HG03196 (cell line): ENCODE results near the gene GALNT18.

Experiments used
- ATAC-seq: cut with Tn5 transposase; IDR thresholded peaks from one replicate; pipeline ENCODE4 v1.9.1; 2021; ENCODE audit not compliant: unreplicated experiment

The GALNT18 gene

DNA sequence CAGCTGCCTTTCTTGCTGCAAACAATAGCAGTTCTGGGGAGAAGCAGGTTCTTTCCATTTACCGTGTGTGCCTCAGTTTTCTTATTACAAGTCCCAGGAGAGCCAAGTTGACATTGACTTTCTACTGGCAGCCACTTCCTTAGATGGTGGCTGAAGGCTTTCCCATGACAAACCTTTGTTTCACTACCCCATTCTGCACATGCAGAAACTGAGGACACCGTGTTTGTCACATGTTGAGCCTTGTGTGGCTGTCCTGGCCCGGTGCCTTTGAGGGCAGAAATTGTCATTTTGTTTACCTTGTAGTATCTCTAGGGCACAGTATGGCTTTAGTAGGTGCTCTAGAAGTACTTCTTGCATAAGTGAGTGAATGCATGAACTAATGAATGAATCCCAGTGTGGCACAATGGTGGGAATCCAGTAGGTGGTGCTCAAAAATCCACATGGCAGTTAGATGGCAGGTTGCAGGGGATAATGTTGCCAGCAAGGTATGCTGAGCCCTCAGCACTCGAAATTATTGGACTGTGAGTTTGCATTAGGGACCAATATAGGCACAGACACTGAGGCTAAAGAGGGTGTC, 370.3 kb downstream of the GALNT18 start:
- no peak for ATAC-seq

DNA sequence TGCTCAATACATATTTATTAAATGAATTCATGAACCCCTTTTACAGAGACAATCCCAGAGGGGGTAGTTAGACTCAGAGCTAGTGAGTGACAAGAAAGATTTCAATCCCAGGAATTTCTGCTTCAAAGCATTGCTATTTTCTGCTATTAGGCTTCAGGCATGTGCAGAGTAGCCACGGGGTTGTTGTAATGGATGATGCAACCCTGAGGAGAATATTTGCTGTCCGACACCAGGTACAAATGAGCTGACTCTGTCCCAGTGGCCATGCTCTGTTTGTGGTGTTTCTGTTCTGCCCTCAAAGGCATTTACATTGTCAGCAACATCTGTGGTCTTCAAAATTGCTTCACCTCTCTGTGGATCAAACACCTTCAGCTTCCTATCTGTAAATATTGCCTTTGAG, 371.3 kb downstream of the GALNT18 start:
- ATAC-seq, result no peak

DNA sequence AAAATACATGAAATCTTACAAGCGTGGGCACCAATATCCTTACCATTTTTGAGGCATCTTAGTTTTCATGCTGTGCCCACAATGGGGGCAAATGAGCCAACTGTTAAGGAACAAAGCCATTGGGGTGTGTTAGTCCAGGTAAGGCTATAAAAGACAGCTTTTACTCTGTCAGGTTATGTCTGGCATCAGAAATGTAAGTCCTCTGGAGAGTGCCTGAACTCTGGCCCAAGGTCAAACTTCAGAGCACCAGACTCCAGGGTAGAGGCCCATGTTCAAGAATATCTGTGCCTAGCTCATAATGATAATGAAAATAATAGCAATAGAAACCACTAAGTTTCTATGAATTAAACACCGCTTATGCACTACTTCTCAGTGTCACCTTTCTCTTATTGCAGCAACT, 374.2 kb downstream of the GALNT18 start:
- no peak for ATAC-seq

GRCh38 chr11:11247086-11247485, 374.7 kb downstream of the GALNT18 start:
- no peak for ATAC-seq

DNA sequence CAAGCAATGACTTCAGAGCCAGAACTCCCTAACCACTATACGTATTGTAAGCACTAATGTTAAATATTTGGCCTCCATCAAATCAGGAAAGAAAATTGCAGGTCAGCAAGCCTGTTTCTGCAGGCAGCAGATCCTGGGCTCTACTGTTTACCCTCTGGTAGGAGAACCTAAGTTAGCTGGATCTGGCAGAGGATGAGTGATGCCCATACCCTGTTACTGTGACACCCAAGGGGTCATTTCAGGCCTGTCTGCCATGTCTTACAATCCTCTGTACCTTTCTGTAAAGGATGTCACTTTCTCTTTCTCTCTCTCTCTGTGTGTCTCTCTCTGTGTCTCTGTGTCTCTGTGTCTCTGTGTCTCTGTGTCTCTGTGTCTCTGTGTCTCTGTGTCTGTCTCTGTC, 375.6 kb downstream of the GALNT18 start:
- no peak for ATAC-seq

DNA sequence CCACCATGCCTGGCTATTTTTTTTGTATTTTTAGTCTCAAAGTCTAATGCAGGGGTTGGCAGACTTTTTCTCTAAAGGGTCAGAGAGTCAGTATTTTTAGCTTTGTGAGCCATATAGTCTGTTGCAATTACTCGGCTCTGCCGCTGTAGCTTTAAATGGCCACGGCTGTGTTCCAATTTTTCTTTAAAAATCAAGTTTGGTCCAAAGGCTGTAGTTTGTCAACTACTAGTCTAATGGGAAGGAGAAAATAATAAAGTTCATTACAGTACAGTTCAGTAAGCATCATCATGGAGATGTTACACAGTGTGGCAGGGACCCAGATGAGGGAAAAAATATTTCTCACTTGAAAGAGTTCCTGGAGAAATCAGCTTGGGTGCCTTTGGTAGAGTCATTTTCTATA, 376.4 kb downstream of the GALNT18 start:
- ATAC-seq, result no peak

GRCh38 chr11:11244470-11245080, 377.2 kb downstream of the GALNT18 start:
- no peak for ATAC-seq

DNA sequence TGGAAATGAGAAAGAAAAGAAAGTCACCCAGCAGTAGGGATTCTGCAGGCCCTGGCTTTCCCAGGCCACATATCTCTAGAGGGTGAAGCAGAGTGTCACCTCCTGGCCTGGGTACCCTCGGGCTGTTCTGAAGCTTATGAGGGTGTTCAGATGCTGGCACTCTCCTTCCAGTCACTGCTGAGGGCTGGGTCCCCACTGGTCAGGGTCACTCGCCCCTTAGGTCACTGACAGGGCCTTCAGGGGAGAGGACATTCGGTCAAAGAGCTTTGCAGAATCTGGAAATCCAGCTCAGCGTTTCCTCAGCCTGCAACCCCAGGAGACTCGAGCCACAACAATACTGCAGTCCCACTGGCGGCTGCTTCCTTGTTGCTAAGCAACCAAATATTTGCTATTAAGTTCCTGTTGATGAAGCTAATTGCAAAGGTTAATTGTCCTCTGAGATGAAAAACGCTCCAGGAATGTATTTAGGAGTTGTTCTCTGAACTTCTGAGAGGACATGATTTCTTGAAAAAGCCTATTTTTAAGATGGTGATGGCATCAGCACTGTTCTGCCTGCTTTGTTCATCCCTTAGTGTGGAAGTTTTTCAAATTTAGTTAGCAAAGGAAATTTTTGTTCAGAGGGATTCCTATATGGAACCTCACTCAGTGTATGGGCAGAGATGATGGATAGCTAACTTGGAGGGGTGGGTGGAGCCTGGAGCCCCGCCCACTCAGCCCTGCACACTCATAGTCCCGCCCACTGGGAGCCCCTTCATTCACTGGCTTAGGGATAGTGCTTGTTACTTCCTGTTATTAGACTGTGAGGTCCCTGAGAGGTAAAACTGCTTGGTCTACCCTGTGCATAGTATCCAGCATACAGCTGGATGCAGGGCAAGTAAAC, 378.0 kb downstream of the GALNT18 start:
- peak; percentile 46 for ATAC-seq

DNA sequence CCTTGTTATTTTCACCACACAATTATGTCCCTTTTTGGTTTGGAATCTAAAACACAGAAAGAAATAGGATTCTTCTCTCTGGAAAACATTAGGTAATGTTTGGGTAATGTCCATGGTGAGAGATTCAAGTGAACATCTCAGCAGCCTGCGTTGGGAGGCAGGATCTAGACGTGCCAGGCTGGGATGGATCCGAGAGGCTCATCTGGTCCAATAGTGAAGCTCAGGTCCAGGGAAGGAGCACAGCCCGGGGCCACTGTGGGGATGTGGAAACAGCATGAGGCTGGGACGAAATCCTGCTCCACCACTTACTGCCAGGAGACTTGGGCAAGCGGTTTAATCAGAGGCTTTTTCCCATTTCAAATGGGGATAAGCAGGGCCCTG, 378.6 kb downstream of the GALNT18 start:
- no peak for ATAC-seq

DNA sequence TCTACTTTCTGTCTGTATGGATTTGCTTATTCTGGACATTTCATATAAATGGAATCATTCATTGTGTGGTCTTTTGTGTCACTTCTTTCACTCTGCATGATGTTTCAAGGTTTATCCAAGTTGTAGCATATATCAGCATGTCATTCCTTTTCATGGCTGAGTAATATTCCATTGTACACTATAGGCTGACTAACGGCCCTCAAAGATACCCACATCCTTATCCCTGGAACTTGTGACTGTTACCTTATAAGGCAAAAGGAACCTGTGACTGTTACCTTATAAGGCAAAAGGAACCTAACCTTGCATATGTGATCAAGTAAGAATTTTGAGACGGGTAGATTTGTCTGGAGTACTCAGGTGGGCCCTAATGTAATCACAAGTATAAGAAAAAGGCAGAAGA, 380.5 kb downstream of the GALNT18 start:
- ATAC-seq, result no peak

DNA sequence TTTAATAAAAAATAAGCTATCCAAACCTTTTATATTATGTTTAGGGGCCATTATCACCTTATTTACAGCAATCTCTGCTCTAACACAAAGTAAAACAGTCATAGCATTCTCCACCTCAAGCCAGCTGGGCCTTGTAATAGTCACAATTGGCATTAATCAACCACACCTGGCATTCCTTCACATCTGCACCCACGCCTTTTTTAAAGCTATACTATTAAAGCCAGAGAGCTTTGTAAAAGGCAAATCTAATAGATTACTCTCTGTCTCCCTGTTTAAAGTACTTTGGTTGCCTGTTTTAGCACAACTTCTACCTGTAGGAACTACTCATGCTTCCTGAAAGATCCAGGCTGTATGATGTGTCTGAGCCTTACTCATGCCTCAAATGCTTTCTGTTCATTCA, 381.8 kb downstream of the GALNT18 start:
- no peak for ATAC-seq

- no peak for ATAC-seq
Measured at GRCh38 chr11:11237070-11237832, 384.6 kb downstream of the GALNT18 start.

- ATAC-seq, result no peak
Measured at GRCh38 chr11:11236498-11237059, 385.2 kb downstream of the GALNT18 start.

GRCh38 chr11:11231763-11232162, 390.0 kb downstream of the GALNT18 start:
- no peak for ATAC-seq

GRCh38 chr11:11230802-11231562, 390.8 kb downstream of the GALNT18 start:
- no peak for ATAC-seq

GRCh38 chr11:11230087-11230486, 391.7 kb downstream of the GALNT18 start:
- ATAC-seq, result no peak

DNA sequence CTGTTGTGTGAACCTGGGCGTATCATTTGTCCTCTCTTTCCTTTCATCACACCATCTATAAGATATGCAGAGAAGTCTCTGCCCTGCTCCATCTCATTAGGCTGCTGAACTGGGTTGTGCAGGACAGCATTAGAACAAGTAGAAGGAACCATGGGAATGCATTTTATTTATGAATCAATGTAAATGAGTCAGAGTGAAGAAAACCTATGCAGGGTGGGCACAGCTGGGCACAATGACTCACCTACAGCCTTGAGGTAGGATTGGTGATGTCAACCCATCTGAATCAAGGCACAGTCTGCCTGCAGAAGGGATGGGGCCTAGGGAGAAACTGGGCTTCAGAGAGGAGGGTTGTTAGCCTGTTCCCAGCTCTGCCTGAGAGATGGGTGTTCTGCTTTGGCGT, 392.2 kb downstream of the GALNT18 start:
- ATAC-seq, result no peak

- ATAC-seq, result no peak
Measured at GRCh38 chr11:11227296-11228085, 394.3 kb downstream of the GALNT18 start.
